ENCODE data around the gene LDLRAD3.

The LDLRAD3 gene

DNA sequence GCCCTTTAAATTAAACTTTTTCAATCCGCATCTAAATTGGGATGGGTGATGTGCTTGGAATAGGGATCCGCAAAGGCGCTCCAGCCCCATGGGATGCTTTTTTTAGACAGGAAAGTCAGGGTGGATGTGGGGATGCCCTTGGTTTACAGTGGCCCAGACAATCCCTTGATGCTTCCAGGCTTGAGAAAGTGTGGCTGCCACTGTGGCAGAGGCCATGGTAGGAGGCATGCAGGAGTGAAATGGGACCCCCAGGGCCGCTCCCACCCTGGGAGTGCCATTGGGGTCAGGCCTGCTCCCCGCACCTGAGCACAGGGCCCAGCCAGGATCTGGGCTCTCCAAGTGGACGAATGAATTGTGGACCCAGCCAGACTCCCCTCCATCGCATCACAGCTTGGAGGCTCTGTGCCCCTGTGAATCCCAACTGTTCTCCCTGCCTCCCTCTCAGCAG is 269.6 kb downstream of the LDLRAD3 start:
- no peak for DNase-seq (ENCODE audit: low read depth)

GRCh38 chr11:36214480-36214879 is 270.6 kb downstream of the LDLRAD3 start:
- DNase-seq (ENCODE audit: low read depth) = no peak

DNA sequence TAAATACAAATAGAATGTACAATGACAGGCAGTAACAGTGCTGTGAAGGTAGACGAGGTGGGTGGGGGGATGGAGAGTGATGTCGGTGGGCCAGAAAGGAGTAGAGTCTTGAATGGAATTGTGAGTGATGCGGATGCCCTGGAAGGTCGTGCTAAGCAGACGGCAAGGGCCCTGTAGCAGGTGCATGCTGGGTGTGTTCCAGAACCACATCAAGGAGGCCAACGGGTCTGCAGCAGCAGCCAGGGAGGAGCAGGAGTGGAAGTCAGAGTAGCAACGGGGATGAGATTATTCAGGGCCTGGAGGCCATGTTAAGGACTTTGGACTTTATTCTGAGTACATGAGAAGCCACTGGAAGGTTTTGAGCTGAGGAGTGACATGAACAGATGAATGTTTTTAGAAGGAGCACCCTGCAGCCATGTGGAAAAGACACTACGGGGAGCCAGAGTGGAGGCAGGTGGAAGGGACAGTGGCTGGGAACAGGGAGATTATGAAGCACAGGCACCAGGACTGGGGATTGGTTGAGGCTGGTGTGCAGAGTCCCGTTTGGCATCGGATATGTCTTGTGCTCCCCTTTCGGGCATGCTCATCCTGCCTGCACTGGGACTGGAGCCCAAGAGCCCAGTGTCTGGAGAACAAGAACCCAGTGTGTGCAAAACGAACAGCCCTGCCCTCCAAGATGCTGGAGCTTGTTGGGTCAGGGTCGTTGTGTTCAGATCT is 271.3 kb downstream of the LDLRAD3 start:
- DNase-seq (ENCODE audit: low read depth) = no peak

GRCh38 chr11:36215693-36216060 is 271.8 kb downstream of the LDLRAD3 start:
- DNase-seq (ENCODE audit: low read depth) = no peak

DNA sequence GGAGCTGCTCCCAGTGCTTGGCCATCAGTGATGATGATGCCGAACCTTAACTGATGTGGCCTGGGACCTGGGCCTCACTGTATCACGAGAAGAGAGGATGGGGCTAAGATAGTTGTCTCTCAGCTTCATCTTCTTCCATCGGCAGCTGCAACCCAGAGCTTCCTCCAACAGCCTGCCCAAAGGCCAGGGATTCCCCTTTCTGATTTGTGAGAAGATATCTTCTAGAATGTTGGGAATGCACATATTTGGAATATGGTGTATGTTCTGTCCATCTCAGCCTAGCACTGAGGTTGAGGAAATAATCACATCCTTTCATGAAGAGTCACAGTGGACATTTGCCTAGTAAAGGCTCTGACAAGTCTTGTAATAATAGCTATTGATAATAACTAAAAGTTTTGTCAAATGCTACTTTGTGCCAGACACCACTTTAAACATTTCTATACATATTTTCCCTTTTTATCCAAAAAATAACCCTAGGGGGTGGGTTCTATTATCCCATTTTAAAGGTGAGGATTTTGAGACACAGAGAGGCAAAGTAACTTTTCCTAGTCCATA is 272.3 kb downstream of the LDLRAD3 start:
- no peak for DNase-seq (ENCODE audit: low read depth)

DNA sequence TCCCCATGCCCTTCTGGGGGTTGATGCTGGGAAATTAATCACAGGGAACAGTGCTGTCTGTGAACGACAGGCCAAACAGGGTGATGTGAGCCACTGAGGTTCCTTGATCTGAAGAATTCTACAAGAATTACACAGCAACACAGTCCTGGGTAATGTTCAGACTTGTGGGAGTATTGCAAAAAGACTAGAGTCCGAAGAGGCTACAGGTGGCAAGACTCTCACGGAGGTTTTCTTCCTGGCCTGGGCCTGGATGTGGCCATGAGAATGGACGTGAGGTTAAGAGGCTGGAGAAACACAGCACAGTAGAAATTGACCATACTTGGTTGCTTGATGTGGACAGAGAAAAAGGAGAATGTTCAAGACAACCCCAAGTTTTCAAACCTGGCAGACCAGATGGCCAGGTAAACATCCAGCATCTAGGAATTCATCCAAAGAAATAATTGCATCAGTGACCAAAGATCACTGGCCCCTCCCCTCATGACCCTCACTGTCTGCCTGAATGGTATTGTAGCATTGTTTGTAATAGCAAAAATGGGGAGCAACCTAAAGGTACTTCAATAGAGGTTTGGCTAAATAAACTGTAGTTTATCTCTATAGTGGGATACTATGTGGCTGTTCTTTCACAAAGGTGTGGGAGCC is 274.5 kb downstream of the LDLRAD3 start:
- DNase-seq (ENCODE audit: low read depth) = no peak

DNA sequence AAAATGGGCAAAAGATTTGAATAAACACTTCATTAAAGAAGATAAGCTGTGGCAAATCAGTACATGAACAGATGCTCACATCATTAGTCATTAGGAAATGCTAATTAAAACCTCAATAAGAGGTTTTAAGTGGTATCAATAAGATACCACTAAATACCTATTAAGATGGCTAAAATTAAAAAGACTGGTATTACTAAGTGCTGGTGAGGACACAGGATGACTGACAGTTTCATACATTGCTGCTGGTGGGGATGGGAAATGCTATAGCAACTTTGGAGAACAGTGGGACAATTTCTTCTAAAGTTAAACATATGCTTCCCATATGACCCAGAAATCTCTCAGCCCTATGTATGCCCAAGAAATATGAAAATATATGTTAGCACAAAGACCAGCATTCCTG is 276.1 kb downstream of the LDLRAD3 start:
- no peak for DNase-seq (ENCODE audit: low read depth)

- no peak for DNase-seq (ENCODE audit: low read depth)
Observed at GRCh38 chr11:36222831-36223635, 279.2 kb downstream of the LDLRAD3 start.

GRCh38 chr11:36224209-36224882 is 280.5 kb downstream of the LDLRAD3 start:
- no peak for DNase-seq (ENCODE audit: low read depth)

GRCh38 chr11:36227044-36227443 is 283.2 kb downstream of the LDLRAD3 start:
- DNase-seq (ENCODE audit: low read depth) = no peak

GRCh38 chr11:36228689-36229088 is 284.8 kb downstream of the LDLRAD3 start:
- no peak for DNase-seq (ENCODE audit: low read depth)

GRCh38 chr11:36229091-36229705 is 285.3 kb downstream of the LDLRAD3 start:
- DNase-seq (ENCODE audit: low read depth) = no peak

GRCh38 chr11:36230779-36231699 is 287.2 kb downstream of the LDLRAD3 start:
- no peak for DNase-seq (ENCODE audit: low read depth)

DNA sequence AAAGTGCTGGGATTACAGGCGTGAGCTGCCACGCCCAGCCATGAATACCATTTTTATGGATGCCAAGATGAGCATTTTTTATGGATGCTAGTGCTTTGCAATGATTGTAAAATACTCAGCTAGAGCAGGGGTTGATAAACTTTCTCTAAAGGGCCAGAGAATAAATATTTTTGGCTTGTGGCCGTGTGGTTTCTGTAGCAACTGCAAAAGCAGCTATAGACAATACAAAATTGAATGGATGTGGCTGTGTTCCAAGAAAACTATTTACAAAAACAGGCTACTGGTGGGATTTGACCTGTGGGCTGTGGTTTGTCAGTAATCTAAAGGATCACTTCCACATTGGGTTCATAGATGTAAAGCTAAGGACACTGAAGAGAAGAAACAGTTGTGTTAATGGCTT is 289.3 kb downstream of the LDLRAD3 start:
- no peak for DNase-seq (ENCODE audit: low read depth)

- no peak for DNase-seq (ENCODE audit: low read depth)
Observed at GRCh38 chr11:36234825-36235224, 291.0 kb downstream of the LDLRAD3 start.

DNA sequence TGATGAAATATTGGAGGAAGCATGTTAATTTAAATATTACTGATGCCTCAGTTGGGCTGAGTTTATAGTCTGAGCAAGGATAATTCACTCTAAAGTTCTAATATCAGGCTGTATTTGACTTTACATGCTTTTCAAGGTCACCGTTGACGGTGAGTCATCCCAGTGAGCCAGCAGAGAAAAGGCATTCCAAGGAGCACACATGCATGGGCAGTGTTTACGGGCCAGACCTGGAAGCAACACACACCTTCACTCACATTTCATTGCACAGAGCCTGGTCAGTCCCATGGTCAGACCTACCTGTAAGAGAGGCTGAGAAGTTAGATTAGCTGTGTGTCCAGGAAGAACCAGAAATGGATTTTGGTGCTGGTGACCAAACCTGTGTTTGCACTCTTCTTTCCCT is 291.9 kb downstream of the LDLRAD3 start:
- no peak for DNase-seq (ENCODE audit: low read depth)

DNA sequence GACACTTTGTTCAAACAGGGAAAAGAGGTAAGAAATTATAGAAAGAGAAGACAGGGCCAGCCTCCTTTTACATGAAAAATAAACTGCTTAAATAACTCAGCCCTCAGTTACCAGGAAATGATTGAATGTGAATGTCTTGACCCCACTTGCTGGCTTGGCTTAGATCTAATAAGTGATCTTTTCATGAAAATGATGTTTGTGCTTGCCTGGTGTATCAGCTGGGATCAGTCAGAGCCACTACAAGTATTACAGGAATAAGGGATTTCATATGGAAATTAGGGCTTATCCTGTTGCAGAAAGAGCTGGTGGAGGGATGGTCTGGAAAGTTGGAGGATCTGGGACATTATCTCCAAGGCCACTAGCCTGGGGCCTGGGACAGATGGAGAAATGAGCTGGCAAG is 293.5 kb downstream of the LDLRAD3 start:
- no peak for DNase-seq (ENCODE audit: low read depth)

- DNase-seq (ENCODE audit: low read depth) = no peak
Observed at GRCh38 chr11:36238036-36238631, 294.3 kb downstream of the LDLRAD3 start.

GRCh38 chr11:36238881-36239280 is 295.0 kb downstream of the LDLRAD3 start:
- no peak for DNase-seq (ENCODE audit: low read depth)

DNA sequence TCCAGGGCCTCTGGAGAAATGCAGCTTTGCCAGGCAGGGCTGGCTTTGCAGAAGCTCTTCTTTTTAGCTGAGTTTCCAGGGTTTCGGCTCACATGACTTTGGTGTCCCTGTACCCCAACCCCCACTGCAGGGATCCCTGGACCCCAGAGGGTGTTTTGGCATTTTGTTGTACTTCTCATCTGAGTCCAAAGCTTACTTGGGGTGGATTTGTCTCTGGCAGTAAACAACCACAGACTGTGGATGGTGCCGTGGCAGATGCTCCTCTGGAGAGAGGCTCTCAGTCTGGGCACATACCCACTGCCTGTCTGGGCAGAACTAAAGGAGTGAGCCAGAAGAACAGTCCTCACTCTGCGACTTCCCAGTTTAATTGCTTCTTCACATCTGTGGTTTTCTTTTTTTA is 295.8 kb downstream of the LDLRAD3 start:
- DNase-seq (ENCODE audit: low read depth) = no peak

Data from stimulated activated CD8-positive, alpha-beta memory T cell treated with anti-CD3 and anti-CD28 coated beads, Interleukin-15, amount 100 ng/mL, for 24 hours (primary cell).